GM19238 (cell line): ENCODE results near the gene FBXW2.

Experiments used
- DNase-seq: peaks from one replicate; pipeline ENCODE4 v3.0.0; 2011; ENCODE audit warnings: low spot score; ENCODE audit not compliant: insufficient read length

FBXW2 gene

DNA sequence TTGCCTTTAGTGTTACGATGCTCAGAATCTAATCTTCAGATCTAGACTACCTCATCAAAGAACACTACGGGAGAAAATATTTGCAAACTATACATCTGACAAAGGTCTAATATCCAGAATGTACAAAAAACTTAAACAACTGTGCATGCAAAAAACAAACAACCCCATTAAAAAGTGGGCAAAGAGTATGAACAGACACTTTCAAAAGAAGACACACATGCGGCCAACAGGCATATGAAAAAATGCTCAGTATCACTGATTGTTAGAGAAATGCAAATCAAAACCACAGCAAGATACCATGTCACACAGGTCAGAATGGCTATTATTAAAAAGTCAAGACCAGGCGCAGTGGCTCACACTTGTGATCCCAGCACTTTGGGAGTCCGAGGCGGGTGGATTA, 47.9 kb downstream of the FBXW2 start:
- DNase-seq, result no peak

DNA sequence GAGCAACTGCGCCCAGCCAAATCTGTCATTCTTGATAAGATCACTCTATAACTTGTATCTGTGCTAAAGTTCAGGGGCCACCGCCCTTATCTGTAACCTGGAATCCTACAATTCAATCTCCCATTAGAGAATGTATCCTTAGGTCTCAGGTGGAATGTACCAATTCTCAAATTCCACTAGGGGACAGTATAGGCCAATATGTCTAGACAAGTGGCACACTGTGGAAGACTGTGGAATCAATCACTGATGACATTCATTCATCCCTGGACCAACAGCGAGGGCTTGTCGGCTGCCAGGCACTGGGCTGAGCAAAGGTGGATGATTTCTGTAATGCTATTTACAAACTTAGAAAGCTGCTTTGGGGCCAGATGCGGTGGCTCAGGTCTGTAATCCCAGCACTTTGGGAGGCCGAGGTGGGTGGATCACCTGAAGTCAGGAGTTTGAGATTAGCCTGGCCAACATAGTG, 50.2 kb downstream of the FBXW2 start:
- DNase-seq, result peak; percentile 41

DNA sequence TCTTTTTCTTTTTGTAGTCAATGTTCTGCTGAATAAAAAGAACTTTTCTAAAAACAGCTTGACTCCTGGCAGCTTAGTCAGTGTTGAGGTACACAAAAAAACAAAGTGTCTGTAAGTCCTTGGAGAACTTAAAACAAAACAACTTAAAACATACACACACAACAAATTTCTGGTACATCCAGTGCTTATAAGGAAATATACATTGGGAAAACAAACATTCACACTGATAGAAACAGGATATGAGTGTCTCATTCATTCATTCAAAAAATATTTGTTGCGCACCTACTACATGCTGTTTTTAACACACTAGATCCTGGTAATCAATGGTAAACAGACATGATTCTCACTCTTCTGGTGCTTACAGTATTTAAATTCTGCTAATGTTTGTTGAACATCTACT, 51.5 kb downstream of the FBXW2 start:
- DNase-seq, result no peak

DNA sequence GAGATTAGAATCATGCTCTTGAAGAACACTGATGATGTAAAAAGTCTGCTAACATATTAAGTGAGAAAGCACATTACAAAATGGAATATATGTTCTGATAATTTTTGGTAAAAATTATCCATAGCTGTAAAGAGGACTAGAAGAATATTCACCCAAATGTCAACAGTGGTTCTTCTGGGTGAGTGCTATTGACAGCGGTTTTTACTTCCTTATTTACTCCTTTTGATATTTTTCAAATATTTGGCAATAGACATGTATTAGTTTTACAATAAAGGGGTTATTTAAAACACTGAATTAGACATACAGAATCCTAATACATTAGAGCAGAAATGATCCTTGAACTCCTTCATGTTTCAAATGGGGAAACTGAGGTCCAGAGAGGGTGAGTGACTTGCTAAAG, 52.0 kb downstream of the FBXW2 start:
- no peak for DNase-seq

DNA sequence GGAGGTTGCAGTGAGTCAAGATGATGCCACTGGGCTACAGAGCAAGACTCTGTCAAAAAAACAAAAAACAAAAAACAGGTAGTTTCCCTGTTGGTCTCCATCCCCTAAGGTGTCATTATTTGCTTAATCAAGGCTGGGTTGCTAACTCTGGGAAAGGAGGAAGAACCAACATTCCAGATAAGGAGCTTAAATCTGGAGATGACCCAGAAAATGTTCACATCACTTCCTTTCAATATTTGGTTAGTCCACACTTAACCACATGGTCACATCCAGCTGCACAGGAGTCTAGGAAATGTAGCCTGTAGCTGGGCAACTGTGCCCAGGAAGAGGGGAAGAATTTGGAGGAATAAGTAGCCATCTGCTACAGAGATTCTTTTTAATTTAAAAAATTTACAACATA, 53.1 kb downstream of the FBXW2 start:
- DNase-seq, result no peak

DNA sequence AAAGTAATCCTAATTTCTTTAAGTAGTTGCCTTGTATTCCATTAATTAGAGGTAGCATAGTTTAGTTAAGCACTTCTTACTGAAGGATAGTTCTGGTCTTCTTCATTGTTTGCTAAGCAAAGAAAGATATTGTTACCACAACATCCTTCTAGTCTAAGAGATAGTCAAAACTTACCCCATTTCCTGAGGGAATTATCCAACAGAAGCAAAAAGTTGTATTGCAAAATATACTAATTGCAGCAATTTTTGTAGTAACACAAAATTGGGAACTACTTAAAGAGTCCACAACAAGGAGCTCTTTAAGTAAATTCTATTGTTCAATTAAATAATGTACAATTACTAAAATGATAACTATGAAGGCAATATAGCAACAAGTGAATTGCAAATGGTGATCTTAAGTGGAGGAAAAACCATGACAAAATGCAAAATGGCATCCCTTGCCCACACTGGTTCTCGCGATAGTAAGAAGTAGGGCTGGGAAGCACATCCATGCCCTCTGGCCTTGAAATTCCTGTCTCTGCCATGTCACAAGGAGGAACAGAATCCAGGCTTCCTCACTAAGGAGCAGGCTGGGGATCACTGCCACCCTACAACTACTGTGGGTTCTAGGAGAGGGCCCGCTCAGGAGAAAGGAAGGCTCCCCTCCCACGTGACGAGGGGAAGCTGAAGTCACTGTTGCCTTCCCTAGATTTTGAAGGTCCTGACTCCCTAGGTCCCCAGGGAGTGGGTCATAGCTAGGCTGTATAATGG, 55.6 kb downstream of the FBXW2 start:
- DNase-seq, result no peak

DNA sequence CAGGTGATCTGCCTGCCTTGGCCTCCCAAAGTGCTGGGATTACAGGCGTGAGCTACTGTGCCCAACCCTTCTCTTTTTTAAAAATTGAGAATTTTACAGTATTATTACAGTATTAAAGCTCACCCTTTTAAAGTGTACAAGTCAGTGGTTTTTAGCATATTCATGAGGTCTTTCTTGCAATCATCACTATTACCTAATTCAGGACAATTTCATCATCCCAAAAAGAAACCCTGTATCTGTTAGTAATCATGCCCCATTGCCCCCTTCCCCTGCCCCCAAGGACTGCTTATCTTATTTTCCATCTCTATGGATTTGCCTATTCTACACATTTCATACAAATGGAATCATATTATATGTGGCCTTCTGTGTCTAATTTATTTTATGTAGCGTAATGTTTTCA, 56.3 kb downstream of the FBXW2 start:
- no peak for DNase-seq

DNA sequence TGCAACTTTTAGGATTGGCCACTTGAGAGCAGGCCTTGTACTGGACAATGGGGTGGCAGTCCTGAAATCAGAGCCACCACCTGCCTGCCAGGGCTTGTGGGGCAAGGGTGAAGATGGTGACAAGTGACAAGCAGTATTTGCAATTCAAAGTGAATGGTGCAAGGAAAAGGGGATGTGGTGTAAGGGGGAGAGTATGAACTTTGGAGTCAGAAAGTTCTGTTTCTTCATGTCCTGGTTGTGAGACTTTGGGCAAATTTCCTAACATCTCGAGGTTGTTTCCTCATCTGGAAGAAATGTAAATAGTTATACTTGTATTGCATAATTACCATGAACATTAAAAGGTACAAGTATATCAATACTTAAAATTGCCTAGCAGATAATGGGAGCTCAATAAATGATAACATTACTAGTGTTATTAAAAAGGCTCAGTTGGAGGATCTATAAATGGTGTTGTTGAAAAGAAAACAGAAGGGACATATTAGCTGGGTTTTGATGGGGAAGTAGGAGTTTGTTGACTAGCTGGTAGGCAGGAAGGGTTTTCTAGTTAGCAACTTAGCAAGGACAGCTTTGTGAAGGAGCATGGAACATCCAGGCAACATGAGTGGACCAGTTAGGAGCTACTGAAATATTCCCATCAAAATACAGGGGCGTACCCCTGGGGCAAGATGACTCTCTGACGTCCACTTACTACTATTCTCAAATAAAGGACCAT, 57.6 kb downstream of the FBXW2 start:
- no peak for DNase-seq

DNA sequence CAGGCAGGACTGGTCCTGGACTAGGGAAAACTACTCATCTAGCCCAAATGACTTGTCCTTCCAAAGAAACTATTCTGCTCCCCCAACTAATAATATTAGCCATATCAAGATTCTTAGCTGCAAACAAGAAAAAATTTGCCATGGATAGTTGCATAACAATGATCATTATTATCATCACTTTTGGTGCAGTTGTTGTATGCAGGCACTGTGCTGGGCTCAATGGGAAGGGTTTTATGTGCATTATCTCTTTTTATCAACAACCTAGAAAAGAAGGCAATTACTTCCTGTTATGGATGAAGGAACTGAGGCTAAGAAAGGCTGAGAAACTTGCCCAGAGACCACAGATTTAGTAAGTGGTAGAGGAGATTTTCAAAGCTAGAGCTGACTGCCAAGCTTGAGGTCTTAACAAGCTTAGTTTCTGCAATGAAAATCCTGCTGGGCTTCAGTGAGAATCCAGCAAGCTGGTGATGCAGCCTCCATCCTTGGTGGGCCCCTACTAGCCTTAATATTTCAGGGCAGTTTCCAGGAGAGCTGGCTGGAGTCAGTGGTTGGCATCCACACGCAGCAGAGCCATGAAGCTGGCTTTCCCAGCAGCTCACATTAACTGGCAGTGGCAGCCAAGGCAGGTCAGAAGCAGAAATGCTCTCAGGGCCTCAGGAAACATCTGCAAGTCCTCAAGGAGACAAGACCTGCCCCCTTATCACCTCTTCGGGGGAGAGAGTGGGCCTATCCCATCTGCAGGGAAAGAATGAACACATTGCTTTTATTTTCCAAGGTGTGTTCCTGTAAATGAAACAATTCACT, 58.4 kb downstream of the FBXW2 start:
- DNase-seq, result no peak

DNA sequence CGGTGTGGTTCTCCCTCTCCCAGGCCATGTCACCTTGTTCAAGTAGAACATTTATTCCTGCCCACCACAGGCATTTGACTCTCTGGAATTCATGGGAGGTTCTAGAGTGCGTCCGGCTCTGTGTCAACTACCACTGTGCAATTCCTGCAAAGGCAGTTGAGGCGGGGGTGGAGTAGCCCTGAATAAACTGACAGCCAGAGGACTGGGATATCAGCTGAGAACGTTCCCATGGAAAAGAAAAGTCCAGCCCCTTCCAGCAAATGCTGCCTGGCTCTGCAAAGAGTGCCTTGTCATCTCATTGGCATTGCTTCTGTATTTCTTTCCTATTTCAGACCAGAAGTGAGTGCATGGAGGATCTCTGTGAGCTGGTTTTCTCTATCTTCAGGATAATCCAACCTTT, 60.0 kb downstream of the FBXW2 start:
- no peak for DNase-seq

DNA sequence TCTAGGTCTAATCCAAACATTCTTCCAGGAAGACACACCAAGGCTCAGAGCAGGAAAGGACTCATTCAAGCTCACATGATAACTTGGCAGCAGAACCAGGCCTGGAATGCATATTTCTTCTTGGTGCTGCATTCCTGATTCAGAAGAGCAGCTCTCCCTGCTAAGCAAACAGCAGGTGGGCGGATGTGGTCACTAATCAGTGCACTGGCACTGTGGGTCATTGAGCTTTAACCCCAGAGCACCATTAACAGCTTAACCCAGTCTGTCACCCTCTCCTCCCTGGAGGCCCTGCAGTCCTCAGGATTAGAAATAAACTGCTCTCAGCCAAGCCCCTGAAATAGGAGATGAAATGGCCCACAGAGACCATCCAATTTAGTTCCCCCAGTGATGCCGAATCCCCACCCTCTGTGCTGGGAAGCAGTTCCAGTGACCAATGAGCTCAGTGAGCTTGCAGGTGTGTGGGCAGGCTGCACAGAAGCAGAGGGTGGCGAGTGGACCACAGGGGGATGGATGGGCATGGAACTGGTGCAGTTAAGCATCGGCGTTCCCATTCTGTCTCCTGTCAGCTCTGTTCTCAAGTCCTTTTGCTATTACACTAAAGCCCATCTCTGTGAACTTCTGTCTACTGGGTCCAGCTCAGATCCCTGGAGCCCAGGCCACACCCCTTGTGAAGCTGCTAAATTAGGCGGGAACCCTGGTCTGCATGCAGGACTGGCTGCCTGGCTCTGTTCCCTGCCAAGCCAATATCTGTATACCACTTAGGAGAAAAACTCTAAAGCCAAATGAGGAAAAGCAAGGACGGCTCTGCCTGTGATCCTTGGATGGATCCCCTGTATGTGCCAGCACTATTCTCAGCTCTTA, 62.3 kb downstream of the FBXW2 start:
- DNase-seq, result no peak

DNA sequence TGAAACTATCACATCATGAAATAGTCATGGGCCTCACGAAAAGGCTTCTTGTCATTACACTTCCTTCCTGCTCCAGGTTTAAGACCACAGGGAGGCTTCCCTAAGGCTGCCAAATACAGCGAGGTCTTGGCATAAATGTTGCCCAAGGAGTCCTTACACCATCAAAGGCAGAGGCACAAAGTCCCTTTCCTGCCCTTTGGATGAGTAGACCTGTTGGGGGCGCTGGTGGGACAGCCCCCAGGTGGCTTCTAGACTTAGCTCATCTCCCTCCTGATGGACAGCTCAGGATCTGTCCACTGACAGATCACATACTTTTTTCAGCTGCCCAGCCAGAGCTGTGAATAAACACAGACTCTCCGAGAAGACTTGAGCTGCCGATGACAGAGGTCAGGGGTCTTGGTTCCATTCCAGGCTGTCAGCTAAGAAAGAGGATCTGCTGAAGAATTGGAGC, 63.4 kb downstream of the FBXW2 start:
- no peak for DNase-seq

DNA sequence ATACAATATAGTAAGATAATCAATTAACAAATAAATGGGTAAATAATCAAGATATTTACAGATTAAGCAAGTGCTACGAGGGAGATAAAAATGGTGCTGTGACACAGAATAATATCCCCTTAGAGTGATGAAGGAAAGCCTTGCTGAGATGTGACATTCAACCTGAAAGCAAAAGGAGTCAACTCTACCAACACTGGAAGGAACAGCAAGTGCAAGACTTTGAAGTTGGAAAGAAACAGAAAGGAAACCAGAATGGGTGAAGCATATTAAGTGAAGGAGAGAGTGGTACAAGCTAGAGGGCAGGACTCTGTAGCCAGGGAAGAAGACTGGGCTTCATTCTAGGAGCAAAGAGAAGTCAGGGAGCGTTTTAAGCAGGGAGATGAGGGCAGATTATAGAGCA, 66.7 kb downstream of the FBXW2 start:
- DNase-seq, result no peak

DNA sequence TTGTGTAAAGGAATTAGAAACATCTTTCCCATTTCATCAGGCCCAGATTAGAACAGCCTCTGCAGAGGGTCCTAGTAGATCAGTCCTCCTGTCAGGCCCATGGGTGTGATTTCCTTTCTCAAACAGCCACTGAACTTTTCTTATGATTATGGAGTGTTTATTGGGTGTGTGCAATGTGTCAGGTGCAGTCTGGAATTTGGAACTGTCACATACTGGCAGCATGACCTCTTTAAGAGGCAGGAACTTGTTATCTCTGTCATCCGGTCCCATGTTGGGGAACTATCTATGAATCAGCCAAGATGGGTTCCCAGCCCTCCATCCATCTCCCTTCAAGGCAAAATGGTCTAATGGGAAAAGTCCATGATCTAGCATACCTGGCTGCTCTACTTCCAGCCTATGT, 67.3 kb downstream of the FBXW2 start:
- no peak for DNase-seq

DNA sequence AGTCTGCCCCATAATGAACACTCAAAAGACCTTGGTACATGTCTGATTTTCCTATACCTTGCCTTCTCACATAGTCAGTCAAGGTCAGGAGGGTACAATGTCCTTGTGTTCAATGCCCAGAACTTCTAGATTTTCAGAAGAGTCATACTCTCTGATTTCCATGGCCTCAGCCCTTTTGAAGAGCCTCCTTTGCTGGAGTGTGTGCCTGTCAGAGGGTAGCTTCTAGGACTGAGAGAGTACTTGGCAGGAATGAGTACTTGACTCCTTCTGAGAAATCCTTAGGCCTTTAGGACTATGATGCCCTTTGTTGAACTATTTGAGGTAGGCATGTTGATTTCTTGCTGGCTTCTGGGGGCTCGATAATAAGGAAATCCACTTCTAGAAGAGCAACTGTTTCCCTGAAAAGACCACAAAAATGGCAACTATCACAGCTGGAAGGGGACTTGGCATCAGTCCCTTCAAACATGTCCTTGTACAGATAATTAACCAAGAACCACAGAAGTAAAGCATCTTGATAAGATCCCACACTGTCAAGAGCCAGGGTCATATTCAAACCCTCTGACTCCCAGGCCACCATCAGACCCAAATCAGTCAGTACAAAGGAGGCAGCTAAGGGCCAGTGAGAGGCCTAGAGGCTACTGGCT, 68.3 kb downstream of the FBXW2 start:
- no peak for DNase-seq

DNA sequence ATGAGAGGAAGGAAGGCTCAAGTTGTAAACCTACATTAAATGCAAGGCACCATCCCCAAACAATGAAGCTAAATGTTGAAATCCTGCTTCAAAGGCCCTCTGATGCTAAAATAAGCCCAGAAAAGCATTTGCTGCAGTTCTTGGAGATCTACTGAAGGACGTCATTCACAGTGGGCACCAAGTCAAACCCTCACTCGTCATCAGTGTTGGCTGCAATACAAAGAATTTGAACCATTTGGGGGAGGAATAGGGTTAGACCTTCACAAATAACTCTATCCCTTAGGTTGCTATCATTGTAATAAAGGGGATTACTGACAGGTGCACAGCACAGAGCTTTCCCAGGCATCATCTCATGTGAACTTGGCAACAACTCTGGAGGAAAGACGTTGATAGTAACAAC, 69.7 kb downstream of the FBXW2 start:
- DNase-seq, result no peak

DNA sequence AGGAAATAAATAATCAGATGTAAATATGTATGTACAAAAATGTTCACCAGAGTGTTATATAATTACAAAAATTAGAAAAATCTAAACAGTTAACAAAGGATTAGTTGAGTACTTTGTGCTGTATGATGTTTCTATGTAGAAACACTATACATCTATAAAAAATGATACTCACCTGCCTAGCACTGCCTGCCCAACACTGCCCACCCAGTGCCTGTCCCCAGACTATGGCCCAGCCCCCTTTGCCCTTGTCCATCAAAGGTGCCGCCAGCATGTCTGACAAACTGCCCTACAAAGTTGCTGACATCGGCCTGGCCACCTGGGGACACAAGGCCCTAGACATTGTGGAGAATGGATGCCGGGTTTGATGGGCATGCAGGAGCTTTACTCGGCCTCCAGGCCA, 72.8 kb downstream of the FBXW2 start:
- no peak for DNase-seq

DNA sequence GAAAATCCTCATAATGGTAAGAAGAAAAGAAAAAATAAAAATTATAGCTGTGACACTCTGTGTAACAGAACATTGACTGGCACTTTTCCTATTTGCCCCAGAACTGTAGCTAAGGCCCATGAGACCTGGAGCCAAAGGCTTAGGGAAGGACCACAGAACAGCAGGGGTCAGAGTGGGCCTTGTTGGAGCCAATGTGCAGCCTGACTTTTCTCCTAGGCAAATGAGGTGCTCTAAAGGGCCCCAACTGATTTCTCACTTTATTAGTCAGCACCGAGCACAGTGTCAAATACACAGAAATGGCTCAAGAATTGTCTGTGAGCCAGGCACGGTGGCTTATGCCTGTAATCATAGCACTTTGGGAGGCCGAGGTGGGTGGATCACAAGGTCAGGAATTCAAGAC, 74.9 kb downstream of the FBXW2 start:
- DNase-seq, result no peak

DNA sequence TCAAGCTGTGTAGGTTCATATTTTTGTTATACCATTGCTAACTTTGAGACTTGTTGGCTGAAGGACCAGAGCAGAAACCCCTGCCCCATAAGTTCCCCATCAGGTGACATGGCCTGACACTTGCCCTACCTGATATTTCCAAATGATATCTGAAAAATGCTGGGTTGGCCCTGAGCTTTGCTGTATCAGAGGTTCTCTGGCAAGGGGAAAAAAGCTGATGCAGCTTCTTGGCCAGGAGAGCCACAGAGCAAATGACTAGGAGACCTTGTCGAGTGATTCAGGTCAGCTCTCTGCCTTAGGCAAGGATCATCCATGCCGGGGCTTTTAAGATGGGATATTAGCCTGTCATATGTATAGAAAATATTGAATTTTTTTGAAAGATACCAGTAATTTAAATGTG, 76.0 kb downstream of the FBXW2 start:
- no peak for DNase-seq

DNA sequence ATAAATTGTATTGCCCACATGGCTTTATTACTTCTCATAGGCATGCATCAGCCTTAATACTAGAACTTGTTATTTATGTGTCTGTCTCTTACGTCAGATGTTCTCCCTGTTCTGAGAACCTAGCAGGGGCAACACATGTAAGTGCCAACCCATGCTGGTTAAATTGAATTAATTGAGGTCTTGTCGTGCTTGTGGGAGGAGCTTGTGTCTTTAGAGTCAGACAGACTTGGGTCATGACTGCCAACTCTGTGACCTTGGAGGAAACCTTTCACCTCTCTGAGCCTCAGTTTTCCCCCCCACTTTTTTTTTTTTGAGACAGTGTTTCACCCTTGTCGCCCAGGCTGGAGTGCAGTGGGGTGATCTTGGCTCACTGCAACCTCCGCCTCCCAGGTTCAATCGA, 76.7 kb downstream of the FBXW2 start:
- no peak for DNase-seq
